GM18909 (cell line): ENCODE measurements around the gene DPM3.
"Not testable (repeated sequence)": the region's sequence is repeated elsewhere in the genome, so short reads cannot be mapped to it uniquely, and the experiment has no call there.

Experiments
- ATAC-seq: cut with Tn5 transposase; IDR thresholded peaks from one replicate; pipeline ENCODE4 v1.9.1; 2021; ENCODE audit warnings: mild to moderate bottlenecking; ENCODE audit not compliant: unreplicated experiment, poor library complexity

DPM3 gene

DNA sequence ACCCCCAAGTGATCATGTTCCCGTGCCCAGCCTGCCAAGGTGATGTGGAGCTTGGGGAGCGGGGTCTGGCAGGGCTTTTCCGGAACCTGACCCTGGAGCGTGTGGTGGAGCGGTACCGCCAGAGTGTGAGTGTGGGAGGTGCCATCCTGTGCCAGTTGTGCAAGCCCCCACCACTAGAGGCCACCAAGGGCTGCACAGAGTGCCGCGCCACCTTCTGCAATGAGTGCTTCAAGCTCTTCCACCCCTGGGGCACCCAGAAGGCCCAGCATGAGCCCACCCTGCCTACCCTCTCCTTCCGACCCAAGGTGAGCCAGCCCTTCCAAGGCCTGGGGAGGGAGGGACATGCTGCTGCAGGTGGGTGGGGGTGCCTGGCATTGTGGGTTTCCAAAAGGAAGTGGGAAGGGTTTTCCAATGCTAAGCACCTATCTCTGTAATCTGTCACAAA is 35.6 kb upstream of the DPM3 start:
- no peak for ATAC-seq

- no peak for ATAC-seq
Measured at GRCh38 chr1:155175281-155175926, 35.1 kb upstream of the DPM3 start.

GRCh38 chr1:155174324-155175280 is 34.3 kb upstream of the DPM3 start:
- no peak for ATAC-seq

GRCh38 chr1:155173478-155174323 is 33.4 kb upstream of the DPM3 start, which contains the start of gene TRIM46:
Gene TRIM46 (plus strand): TSS chr1:155173849. CDS start chr1:155173967, 118 bp downstream.
- no peak for ATAC-seq

- ATAC-seq: peak; percentile 83
Measured at GRCh38 chr1:155172732-155173477, 32.6 kb upstream of the DPM3 start, which contains the start of gene KRTCAP2. Gene KRTCAP2 (minus strand): TSS chr1:155173304. CDS start chr1:155173224, 80 bp downstream.

DNA sequence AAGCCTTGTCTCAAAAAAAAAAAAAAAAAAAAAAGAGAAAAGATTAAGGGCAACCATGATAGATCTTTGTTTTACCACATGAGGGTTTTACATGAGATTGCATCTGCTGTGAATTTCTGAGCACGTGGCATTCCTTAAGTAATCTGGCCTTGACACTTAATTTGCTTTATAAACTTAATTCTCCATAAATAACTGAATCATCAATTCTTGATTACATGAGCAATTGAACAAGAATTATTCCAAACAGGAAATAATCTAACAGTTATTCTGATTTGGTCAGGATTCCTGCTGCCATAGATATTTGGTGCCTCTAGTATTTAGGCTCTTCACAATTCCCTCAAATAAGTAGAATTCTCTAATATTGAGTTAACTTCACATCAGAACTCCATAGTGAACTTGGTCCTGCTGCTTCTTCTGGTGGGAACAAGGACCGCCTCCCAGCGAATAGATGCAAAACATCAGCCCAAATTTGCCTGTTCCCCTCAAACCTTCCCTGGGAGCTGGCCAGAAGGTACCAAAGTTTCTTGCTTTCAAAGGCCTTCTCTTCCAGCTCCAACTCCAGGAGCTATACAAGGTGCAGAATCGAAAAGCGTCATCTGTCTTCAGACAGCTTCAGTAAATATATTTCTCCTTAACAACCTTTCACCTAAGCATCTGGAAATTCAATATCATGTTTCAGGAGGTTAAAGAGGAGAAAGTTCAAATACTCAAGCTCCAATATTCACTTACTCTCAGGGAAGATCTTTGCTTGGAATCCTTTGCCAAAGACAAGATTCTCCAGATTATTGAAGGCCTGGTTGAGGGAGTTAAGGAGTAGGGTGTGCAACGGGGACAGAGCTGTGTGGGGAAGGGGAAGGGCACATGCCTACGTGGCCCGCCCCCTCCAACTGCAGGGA is 31.8 kb upstream of the DPM3 start:
- ATAC-seq: peak; percentile 19

DNA sequence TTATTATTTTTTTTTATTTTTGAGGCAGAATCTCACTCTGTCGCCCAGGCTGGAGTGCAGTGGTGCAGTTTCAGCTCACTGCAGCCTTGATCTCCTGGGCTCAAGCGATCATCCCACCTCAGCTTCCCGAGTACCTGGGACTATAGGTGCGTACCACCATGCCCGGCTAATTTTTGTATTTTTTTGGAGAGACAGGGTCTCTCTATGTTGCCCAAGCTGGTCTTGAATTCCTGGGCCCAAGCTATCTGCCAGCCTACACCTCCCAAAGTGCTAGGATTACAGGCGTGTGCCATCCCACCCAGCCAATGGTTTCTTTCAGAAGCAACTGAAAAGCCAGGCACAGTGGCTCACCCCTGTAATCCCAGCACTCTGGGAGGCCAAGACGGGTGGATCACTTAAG is 30.5 kb upstream of the DPM3 start:
- ATAC-seq: no peak

DNA sequence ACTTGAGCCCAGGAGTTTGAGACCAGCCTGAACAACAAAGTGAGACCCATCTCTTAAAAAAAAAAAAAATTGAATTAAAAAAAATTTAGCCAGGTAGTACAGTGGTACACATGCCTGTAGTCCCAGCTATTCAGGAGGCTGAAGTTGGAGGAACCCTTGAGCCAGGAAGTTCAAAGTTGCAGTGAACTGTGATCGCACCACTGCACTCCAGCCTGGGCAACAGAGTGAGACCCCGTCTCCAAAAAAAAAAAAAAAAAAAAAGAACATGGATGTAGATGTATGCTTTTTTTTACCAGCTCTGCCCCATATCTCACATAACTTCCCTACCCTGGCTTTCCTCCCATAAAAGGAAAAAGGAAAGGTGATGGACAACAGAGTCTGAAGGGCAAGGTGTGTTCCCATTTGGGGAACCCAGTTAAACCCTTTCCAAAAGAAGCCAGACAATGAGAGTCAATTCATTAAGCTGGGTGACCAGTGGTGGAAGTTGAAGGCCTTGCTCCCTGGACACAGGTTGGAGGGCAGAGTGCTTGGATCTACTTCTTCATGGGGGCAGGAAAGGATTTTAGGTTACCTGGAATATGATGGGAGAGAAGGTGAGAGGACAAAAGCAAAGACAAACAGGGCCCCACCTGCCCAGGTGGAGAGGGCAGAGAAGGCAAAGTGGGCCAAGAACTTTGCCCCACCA is 29.9 kb upstream of the DPM3 start:
- no peak for ATAC-seq

GRCh38 chr1:155169541-155169940 is 29.2 kb upstream of the DPM3 start:
- no peak for ATAC-seq

DNA sequence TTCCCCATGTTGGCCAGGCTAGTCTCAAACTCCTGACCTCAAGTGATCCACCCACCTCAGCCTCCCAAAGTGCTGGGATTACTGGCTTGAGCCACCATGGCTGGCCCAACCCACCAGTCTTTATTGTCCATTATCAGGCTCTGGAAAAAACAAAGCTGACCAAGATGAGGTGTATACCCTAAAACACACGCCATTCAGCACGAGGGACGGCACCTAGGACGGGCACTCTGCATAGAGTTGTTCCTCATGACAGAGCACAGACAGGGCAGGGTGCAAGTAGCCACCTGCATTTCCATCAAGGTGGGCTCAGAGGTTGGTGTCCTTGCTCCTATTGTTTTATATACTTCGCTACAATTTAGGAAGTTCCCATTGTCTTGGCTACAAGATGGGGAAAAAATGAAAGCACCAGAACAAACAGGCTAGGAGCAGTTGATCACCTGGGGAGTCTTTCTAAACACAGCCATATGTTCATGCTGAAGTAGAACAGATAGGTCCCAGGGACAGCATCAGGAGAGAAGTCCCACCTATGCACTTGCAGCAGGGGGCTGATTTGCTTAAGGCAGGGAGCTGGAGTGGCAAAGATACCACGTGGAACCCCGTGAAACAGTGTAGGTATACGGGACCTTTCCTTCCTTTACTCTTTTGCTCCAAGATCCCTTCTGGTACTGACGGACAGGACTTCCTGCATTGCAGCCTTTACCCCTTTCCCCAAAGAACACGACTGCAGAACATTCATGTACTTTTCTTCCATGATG is 28.3 kb upstream of the DPM3 start:
- no peak for ATAC-seq

DNA sequence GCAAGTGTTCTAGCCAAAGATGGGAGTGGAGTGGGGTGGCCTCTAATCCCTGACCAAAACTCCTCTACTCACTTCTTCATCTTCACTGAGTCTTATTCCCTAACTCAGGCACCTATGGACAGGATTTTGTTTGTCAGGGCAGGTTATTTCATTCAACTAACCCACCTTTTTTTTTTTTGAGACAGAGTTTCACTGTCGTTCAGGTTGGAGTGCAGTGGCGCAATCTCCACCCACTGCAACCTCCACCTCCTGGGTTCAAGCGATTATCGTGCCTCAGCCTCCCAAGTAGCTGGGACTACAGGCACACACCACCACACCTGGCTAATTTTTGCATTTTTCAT is 27.7 kb upstream of the DPM3 start:
- ATAC-seq: not testable (repeated sequence)

GRCh38 chr1:155167166-155168104 is 27.1 kb upstream of the DPM3 start:
- peak; percentile 65 for ATAC-seq

DNA sequence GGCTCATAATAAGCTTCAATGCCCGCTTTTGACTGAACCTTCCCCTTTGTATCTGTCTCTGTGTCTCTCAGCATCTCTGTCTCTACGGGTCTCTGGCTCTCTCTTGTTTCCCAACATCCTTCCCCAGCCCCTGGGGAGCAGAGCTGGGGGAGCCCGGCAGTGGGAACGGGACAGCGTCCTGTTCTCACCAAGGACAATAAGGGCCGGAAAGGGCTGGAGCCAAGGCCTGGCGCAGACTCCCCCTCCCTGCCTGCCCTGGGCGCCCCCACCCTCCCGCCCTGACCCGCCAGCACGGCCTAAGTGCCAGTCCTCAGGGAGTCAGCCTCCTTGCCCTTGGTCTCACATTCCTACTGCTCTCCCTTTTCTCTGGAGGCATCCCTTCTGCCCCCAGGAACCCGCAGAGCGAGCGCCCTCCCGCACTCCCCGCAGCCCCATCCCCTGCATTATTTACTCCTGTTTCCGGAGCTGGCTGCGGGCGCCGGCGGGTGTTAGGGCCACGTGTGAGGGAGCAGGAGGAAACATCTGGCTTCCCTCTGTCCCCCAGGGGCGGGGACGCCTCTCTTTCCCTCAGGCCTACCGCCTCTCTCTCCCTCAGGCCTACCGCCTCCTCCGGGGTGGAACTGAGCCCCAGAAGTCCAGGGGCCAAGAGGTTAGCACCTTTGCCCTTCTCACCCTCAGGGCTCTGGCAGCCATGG is 26.3 kb upstream of the DPM3 start:
- ATAC-seq: no peak

DNA sequence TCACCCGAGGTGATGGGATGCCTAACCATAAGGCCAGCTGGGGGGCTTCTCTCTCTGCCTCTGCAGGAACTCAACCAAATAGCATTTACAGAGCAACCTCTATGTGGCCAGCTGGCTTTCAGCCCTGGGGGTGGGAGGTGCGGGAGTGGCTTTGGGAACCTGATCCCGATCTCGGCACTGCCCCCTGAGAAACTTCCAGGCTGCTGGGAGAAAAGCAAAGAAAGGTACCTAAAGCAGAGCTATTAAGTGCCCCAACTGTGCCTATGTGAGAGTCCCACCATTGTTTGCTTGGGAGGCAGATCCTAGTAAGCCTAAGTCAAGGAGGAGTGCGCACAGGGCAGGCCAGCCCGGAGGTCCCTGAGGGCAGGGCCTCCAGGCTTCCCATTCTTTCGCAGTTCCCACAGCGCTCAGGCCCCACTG is 25.7 kb upstream of the DPM3 start:
- no peak for ATAC-seq

DNA sequence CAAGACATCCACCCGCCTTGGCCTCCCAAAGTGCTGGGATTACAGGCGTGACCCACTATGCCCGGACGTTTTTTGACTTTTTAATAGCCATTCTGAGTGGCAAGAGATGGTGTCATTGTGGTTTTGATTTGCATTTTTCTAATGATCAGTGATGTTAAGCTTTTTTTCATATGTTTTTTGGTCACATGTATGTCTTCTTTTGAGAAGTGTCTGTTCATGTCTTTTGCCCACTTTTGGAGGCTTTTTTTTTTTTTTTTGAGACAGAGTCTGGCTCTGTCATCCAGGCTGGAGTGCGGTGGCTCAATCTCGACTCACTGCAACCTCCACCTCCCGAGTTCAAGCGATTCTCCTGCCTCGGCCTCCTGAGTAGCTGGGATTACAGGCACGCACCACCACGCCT is 24.3 kb upstream of the DPM3 start:
- ATAC-seq: not testable (repeated sequence)

GRCh38 chr1:155163785-155164184 is 23.5 kb upstream of the DPM3 start:
- not testable (repeated sequence) for ATAC-seq
